ENCODE results near the gene MRPL55. TPM values are rescaled to one million over a fixed set of nuclear protein-coding genes. Genes with fewer than 3 reads are reported as not detected.

The MRPL55 gene
- polyA plus RNA-seq, 3 donors = 99.8 to 277 (median 104) TPM

DNA sequence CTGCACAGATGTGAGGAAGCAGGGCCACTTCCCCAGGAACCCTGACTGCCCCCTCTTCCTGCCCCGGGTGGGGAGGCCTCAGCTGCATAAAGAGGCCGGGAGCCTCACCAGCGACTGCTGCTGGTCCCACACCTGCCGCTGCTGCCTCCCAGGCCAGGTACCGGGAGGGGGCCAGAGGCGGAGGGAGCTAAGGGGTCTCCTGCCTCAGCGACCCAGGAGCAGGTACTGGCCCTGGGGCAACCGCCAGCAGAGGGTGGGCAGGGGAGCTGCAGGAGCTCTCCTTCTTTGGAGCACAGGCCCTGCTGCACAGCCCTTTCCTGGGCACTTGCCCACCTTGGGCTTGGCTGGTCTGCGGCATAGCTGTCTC is 47.4 kb upstream of the MRPL55 start:
- H4K20me1 ChIP-seq (ENCODE audit: insufficient read depth, low read length) = no peaks in the 10 kb centered on the region
- H3K27ac Mint-ChIP-seq = no peak overlapping the region
- no peaks in the 10 kb centered on the region for H3K36me3 ChIP-seq (replicated peaks in 1 of 2; ENCODE audit: control insufficient read depth in 1 of 2, insufficient read depth in 2 of 2, low read length in 2 of 2)
- no peak overlapping the region for H2AFZ ChIP-seq (ENCODE audit: insufficient read depth, low read depth, low read length, poor library complexity, severe bottlenecking)
- H3K79me2 ChIP-seq (ENCODE audit: insufficient read depth, low read length) = no peaks in the 10 kb centered on the region
- H3K4me3 ChIP-seq (replicated peaks in 1 of 3; ENCODE audit: low read depth in 2 of 3, low read length in 3 of 3) = no peak overlapping the region
- H3K4me1 ChIP-seq (ENCODE audit: control insufficient read depth in 1 of 2, insufficient read depth in 2 of 2, low read length in 2 of 2) = no peaks in the 10 kb centered on the region
- no peaks in the 10 kb centered on the region for H3K9me3 ChIP-seq (replicated peaks in 1 of 2; ENCODE audit: control insufficient read depth in 1 of 2, insufficient read depth in 1 of 2, low read length in 2 of 2)
- intact Hi-C loops (cut with micrococcal nuclease) = no loop called here
- H3K27ac ChIP-seq (ENCODE audit: low read depth in 1 of 2, low read length in 2 of 2) = no peak overlapping the region
- 2% methylated on average over 7 of the region's 9 CpGs for WGBS (ENCODE audit: insufficient coverage)
- H3K4me3 Mint-ChIP-seq = no peak overlapping the region
- H3K9ac ChIP-seq (ENCODE audit: insufficient read depth, low read length, poor library complexity, severe bottlenecking) = no peak overlapping the region
- H3K4me1 Mint-ChIP-seq = peaks cover 4% of the 10 kb centered on the region
- TF ChIP-seq, protein P1, sequence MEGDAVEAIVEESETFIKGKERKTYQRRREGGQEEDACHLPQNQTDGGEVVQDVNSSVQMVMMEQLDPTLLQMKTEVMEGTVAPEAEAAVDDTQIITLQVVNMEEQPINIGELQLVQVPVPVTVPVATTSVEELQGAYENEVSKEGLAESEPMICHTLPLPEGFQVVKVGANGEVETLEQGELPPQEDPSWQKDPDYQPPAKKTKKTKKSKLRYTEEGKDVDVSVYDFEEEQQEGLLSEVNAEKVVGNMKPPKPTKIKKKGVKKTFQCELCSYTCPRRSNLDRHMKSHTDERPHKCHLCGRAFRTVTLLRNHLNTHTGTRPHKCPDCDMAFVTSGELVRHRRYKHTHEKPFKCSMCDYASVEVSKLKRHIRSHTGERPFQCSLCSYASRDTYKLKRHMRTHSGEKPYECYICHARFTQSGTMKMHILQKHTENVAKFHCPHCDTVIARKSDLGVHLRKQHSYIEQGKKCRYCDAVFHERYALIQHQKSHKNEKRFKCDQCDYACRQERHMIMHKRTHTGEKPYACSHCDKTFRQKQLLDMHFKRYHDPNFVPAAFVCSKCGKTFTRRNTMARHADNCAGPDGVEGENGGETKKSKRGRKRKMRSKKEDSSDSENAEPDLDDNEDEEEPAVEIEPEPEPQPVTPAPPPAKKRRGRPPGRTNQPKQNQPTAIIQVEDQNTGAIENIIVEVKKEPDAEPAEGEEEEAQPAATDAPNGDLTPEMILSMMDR (IDR thresholded peaks at IDR 0.05) = no peak
- no peaks in the 10 kb centered on the region for H3K36me3 Mint-ChIP-seq
- H3K27me3 Mint-ChIP-seq (ENCODE audit: low read depth in 3 of 3) = peaks cover 1 to 12% (median 10%) of the 10 kb centered on the region in 3 donors
- H3K27me3 ChIP-seq (ENCODE audit: control insufficient read depth in 2 of 2, insufficient read depth in 2 of 2, low read length in 2 of 2) = no peaks in the 10 kb centered on the region
- DNase-seq = no peak
- no peaks in the 10 kb centered on the region for H3K9me3 Mint-ChIP-seq
- no peak overlapping the region for H3K4me2 ChIP-seq (replicated peaks; ENCODE audit: extremely low read depth, low read length, poor library complexity, severe bottlenecking)

DNA sequence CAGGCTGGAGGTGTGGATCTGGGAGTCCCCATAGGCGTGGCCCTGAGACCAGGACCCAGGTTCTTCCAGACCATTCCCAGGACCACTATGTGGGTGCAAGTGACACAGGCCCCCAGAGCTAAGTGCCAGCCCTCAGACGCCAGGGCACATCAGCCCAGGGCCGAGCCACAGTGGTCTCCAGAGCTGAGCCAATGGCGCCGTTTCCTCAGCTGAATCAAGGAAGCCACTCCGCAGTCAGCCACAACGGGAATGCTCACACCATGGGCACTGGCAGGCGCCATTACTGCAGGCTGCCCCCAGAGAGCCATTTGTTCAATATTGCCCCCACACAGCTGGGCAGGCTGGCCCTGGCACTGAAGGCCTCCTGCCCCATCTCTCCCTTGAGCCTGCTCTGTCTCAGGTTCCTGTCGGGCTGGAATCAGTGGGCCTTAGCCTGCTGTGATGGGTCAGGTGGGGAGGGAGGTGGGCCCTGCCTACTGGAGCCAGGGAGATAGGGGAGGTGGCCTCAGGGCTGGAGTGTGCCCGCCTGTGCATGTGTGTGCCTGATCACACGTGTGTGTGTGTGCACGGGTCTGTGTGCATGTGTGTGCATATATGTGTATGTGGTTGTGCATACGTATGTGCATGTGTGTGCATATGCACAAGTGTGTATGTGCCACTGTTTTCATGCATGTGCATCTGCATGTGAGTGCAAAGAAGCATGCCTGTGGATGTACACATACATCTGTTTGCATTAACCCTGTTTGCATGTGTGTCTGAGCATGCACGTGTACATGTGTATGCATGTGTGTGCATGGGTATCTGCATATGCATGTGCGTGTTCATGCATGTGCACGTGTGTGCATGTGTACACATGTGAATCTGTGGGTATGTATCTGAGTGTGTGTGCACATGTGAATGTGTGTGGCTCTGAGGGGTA is 46.8 kb upstream of the MRPL55 start:
- Histone ChIP-seq H4K20me1 (ENCODE audit: insufficient read depth, low read length) (peaks cover 5% of the 10 kb centered on the region), H3K9me3 (replicated peaks in 1 of 2; ENCODE audit: control insufficient read depth in 1 of 2, insufficient read depth in 1 of 2, low read length in 2 of 2) (no peaks in the 10 kb centered on the region), H3K9ac (ENCODE audit: insufficient read depth, low read length, poor library complexity, severe bottlenecking) (no peak overlapping the region), H3K27ac (ENCODE audit: low read depth in 1 of 2, low read length in 2 of 2) (no peak overlapping the region), H3K79me2 (ENCODE audit: insufficient read depth, low read length) (no peaks in the 10 kb centered on the region), H3K27me3 (ENCODE audit: control insufficient read depth in 2 of 2, insufficient read depth in 2 of 2, low read length in 2 of 2) (no peaks in the 10 kb centered on the region), H3K4me2 (replicated peaks; ENCODE audit: extremely low read depth, low read length, poor library complexity, severe bottlenecking) (no peak overlapping the region), H3K4me3 (replicated peaks in 1 of 3; ENCODE audit: low read depth in 2 of 3, low read length in 3 of 3) (no peak overlapping the region), H3K36me3 (replicated peaks in 1 of 2; ENCODE audit: control insufficient read depth in 1 of 2, insufficient read depth in 2 of 2, low read length in 2 of 2) (no peaks in the 10 kb centered on the region), H2AFZ (ENCODE audit: insufficient read depth, low read depth, low read length, poor library complexity, severe bottlenecking) (no peak overlapping the region), H3K4me1 (ENCODE audit: control insufficient read depth in 1 of 2, insufficient read depth in 2 of 2, low read length in 2 of 2) (no peaks in the 10 kb centered on the region)
- Mint-ChIP-seq H3K4me3 (no peak overlapping the region), H3K27ac (no peak overlapping the region), H3K27me3 (ENCODE audit: low read depth in 3 of 3) (peaks cover 1 to 10% (median 9%) of the 10 kb centered on the region in 3 donors), H3K4me1 (peaks cover 4% of the 10 kb centered on the region), H3K36me3 (no peaks in the 10 kb centered on the region), H3K9me3 (no peaks in the 10 kb centered on the region)
- whole genome bisulfite sequencing (ENCODE audit: insufficient coverage) = 79% methylated on average over 14 of the region's 16 CpGs
- intact Hi-C loops (cut with micrococcal nuclease) = no loop called here
- TF ChIP-seq, protein P1 (IDR thresholded peaks at IDR 0.05) = no peak
- DNase-seq = no peak

Data from CD14-positive monocyte (primary cell).